Right lung (tissue), 5 donors: ENCODE measurements around the gene TMEM233. TPM values are rescaled to one million over a fixed set of nuclear protein-coding genes. Genes with fewer than 3 reads are reported as not detected.

Experiments used
- DNase-seq, 2 donors: peaks; one replicate each; pipeline ENCODE4 v3.0.0-alpha.2; 2013
- polyA plus RNA-seq, 5 donors: library from polyadenylated mRNA; unstranded; fragments of 120-200 nt; gene quantifications; one replicate each; pipeline versions ENCODE4 v1.2.1 to v1.2.3, GENCODE V29; 2013; ENCODE audit warnings: inconsistent platforms in 1 of 5, low replicate concordance in 1 of 5; ENCODE audit not compliant: insufficient read length in 5 of 5, insufficient read depth in 1 of 5

Gene TMEM233
- polyA plus RNA-seq, 5 donors, result 1.1 to 2.3 (median 2.2) TPM

DNA sequence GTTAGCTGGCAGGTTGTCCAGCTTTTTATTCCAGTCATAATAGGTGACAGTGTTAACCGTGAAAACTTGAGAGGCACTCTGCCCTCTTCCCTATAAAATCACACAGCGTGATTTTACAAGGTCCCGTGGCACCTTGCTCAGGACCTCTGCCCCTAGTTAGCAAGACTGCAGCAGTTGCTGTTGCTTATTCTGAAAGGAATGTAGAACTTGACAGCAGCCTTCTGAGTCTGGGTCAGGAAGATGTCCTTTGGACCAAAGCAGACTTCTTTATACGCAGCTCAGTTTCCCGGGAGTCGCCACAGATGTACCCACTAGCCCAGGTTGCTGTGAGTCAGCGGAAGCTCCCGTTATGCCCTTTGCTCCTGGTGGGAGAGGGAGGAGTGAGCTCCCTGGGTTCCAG lies 87.5 kb downstream of the TMEM233 start:
- DNase-seq, result no peak

GRCh38 chr12:119681728-119682638 lies 88.4 kb downstream of the TMEM233 start:
- DNase-seq, result no peak

GRCh38 chr12:119682639-119683252 lies 89.2 kb downstream of the TMEM233 start:
- DNase-seq, result no peak

DNA sequence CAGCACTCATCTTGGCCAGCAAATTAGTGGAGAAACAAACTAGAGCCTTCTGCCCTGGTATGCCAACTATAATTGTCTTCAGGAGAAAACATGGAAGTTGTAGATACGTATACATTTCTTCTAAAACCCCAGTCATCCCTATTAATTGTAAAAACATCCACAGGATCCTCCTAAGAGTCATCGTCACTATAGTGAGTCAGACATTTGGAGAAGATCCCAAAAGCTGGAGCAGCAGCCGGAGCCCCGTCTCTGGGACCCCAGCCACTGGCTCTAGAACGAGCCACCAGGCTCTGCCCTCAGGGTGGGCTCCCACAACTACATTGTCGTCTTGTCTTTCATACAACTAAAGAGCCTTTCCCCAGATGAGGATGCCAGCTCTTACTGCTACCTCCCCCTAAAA lies 89.8 kb downstream of the TMEM233 start:
- no peak for DNase-seq

- DNase-seq, result no peak
Measured at GRCh38 chr12:119683816-119684215, 90.2 kb downstream of the TMEM233 start.

GRCh38 chr12:119684711-119685369 lies 91.3 kb downstream of the TMEM233 start:
- DNase-seq, result no peak

GRCh38 chr12:119685375-119685774 lies 91.8 kb downstream of the TMEM233 start:
- no peak for DNase-seq

DNA sequence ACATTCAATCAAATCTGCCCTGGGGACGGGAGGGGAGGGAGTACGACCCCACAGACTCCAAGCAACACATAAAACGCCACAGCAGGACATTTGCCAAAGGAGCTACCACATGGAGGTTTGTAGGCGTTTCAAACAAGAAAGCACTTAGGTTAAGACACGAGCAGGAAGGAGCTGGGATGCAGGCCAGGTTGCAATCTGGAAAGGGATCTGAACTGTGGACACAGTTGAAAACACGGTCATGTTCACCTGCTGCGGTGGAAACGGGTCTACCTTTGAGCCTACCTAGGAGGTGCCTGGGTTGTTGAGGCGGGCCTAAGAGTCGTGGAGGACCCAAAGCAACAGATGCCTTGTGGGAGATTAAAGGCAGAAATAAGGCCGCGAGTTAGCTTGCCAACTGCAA lies 92.8 kb downstream of the TMEM233 start:
- no peak for DNase-seq

- DNase-seq, result no peak
Measured at GRCh38 chr12:119686776-119687175, 93.2 kb downstream of the TMEM233 start.

DNA sequence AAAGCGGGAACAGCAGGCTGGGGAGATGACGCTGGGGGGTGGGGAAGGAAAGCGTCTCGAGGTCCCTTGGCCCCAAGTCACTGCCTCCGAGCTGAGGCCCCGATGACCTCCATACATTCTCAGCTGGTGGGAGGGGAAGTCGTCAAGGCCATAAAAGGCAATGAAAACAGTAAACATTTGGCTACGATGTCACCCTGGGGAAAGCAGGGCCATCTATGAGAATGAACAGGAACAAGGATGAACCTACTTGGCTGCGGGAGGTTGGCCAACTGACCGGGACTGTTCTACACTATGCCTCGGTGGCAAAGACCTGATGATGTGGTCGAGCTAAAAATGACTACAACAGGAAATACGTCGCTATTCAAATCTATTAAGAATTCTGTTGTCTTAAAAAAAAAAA lies 93.8 kb downstream of the TMEM233 start:
- no peak for DNase-seq

DNA sequence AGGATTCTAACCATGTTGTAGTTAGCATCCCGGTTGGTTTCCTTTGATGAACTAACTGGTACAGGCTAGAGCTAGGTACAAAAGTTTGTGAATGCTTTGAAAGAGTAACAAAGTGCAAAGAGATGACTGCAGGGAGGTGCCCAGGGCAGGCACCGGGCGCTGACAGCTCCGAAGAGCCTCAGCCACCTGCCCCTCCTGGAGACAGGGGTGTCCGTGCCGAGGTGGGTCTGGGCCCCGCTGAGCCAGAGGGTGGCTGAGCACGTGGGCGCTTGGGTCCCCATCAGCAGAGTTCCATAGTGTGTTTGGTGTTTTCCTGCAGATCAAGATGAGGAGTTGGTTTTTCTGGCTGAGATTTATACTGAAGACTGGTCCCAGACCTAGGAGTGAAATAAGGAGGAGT lies 94.3 kb downstream of the TMEM233 start:
- no peak for DNase-seq

DNA sequence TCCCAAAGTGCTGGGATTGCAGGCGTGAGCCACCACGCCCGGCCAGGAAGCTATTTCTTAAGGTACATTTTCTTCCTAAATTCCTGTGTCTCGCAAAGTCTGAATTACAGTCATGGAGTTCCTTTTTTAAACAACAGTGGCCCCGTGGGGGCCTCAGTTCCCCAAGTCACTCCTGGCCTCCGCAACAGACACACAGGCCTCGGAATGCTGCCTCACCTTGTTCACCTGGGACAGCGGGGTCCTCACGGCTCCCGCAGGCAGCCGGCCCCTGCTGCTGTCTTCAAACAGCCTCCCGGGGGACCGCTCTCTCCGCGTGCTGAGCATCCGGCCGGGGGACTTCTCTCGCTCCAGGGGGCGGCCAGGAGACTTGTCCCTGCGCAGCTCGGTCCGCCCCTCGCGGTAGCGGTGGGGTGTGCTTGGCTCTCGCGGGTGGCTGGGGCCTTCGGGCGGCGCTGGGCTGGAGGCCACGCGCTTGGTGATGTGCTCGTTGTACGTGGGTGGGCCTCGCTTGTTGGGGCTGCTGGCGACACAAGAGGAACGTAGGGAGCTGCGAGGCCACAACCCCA lies 96.4 kb downstream of the TMEM233 start:
- DNase-seq, result no peak

DNA sequence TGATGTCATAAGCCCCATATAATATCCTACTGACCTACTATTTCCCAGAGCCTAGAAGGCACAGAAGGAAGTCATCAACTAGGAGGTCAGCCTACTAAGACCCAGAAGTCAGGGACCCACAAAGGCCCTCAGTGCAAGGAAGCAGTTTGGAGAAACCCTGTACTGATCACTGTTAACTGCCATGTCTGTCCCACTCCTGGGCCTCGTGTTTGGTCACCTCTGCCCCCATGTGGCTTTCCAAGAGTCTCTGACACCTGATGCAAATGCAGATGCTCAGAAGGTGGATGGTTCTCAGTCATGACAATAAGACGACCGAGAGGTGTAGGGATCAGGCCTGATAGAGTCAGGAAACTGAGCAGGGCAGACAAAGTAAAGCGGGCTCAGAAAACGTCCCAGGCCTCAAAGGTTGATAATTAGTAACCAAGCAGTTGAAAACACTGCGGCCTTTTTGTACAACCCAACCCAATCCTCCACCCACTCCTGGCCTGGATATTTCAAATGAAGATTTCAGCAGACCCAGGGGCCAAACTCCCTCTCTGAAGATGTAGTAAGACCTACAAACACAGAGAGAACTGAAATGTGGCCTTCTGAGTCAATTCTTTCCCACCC lies 97.7 kb downstream of the TMEM233 start:
- no peak for DNase-seq

- DNase-seq, result no peak
Measured at GRCh38 chr12:119692410-119692809, 98.8 kb downstream of the TMEM233 start.

Other genes with a start within 250 kb of the TMEM233 start
- 10 to 100 TPM; 61.8 to 89.8 (median 67.8) TPM for gene PRKAB1, start 74.4 kb downstream of the TMEM233 start, polyA plus RNA-seq